MV-4-11 (cell line): ENCODE data around the gene RNF19B.

Experiments
- DNase-seq: peaks from one replicate; lab custom pipeline; 2025; lab: John Stamatoyannopoulos, UW

RNF19B gene

GRCh38 chr1:32888134-32888533 lies 76.5 kb downstream of the RNF19B start:
- DNase-seq = no peak

DNA sequence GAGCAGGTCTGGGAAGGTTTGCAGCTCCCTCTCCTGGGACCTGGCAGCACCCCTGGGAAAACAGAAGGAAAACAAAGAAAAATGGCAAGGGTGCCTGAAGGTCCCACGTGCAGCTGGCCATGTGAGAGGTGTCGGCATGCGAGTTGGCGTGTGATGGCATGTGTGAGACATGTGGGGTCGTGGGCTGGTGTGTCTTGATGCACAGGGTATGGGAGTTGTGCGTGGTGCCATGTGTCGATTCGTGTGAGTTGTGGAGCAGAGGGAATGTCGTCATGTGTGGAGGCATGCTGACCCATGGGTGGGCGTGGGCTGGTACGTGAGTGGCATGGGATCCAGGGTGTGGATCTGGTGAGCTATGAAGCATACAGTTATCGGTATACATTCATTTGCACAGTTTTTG lies 77.0 kb downstream of the RNF19B start:
- DNase-seq = no peak

DNA sequence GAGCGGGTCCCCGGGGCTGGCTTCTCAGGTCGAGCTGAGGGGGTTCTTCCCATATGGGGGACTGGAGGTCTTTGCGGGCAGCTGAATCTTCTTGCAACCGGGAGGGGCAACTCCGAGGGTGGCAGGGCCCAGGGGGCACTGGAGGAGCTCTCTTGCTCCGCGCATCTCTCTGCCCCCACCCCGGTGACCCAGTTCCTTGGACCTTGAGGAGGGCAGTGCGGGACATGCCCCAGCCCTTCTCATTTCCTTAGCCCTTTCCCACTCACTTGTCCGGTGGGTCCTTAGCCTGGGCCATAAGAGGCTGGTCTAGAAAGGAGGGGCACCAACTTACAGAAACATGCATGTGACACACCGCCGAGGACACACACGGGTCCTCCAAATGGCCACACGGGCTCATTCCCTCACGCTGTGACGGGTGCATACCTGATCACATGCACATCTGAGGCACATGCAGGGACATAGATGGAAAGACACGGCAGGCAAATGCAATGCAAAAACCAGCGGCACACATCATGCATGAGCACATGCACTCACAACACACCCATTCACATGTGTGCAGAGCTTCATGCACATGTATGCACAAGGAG lies 77.7 kb downstream of the RNF19B start:
- no peak for DNase-seq
